Duodenal mucosa (tissue), 2 donors: ENCODE measurements around the gene CTBP2.
A peak's percentile ranks its signal among the peaks of the same experiment; 100 is the strongest.

ENCODE experiments used
- H3K27ac ChIP-seq: one replicate; pipeline ENCODE4 v1.7.0; 2013; ENCODE audit warnings: low read depth, low read length
- H3K27me3 ChIP-seq, 2 donors: one replicate each; pipeline ENCODE4 v1.7.0; 2013; ENCODE audit warnings: low read length in 2 of 2, control low read depth in 1 of 2; ENCODE audit not compliant: insufficient read depth in 2 of 2, control insufficient read depth in 1 of 2
- H3K36me3 ChIP-seq, 2 donors: one replicate each; pipeline ENCODE4 v1.7.0; 2013; ENCODE audit warnings: low read length in 2 of 2, control low read depth in 1 of 2; ENCODE audit not compliant: insufficient read depth in 2 of 2, control insufficient read depth in 1 of 2
- H3K4me1 ChIP-seq, 2 donors: one replicate each; pipeline ENCODE4 v1.7.0; 2013; ENCODE audit warnings: low read length in 2 of 2, control low read depth in 1 of 2; ENCODE audit not compliant: insufficient read depth in 2 of 2, control insufficient read depth in 1 of 2
- H3K4me3 ChIP-seq, 2 donors: one replicate each; pipeline ENCODE4 v1.7.0; 2013; ENCODE audit warnings: low read length in 2 of 2, low read depth in 1 of 2
- H3K9ac ChIP-seq, 2 donors: one replicate each; pipeline ENCODE4 v1.7.0; 2013; ENCODE audit warnings: low read length in 2 of 2, low read depth in 1 of 2
- H3K9me3 ChIP-seq, 2 donors: one replicate each; pipeline ENCODE4 v1.7.0; 2013; ENCODE audit warnings: low read length in 2 of 2, control low read depth in 1 of 2; ENCODE audit not compliant: control insufficient read depth in 1 of 2

Gene CTBP2

GRCh38 chr10:125134916-125135770, 25.2 kb downstream of the CTBP2 start:
- no peaks in the 10 kb centered on the region for H3K9me3 ChIP-seq
- H3K4me1 ChIP-seq: peaks cover 52 to 63% of the 10 kb centered on the region in 2 donors
- peaks cover 14 to 28% of the 10 kb centered on the region in 2 donors for H3K36me3 ChIP-seq
- peak overlapping the region in 1 of 2 donors; percentile 25 for H3K9ac ChIP-seq
- peak overlapping the region; percentile 24 for H3K27ac ChIP-seq
- no peak overlapping the region for H3K4me3 ChIP-seq
- H3K27me3 ChIP-seq: no peaks in the 10 kb centered on the region

GRCh38 chr10:125134483-125134848, 25.9 kb downstream of the CTBP2 start:
- Histone ChIP-seq H3K9me3 (no peaks in the 10 kb centered on the region), H3K9ac (no peak overlapping the region), H3K4me1 (peaks cover 52 to 66% of the 10 kb centered on the region in 2 donors), H3K27ac (peak overlapping the region; percentile 26), H3K27me3 (no peaks in the 10 kb centered on the region), H3K36me3 (peaks cover 16 to 28% of the 10 kb centered on the region in 2 donors), H3K4me3 (no peak overlapping the region)

- H3K4me1 ChIP-seq: peaks cover 52 to 70% of the 10 kb centered on the region in 2 donors
- no peaks in the 10 kb centered on the region for H3K27me3 ChIP-seq
- no peak overlapping the region for H3K9ac ChIP-seq
- H3K9me3 ChIP-seq: no peaks in the 10 kb centered on the region
- H3K4me3 ChIP-seq: no peak overlapping the region
- peaks cover 21 to 29% of the 10 kb centered on the region in 2 donors for H3K36me3 ChIP-seq
- peak overlapping the region; percentile 26 for H3K27ac ChIP-seq
These were observed 26.5 kb downstream of the CTBP2 start for GRCh38 chr10:125133696-125134482.

GRCh38 chr10:125132344-125132743, 28.0 kb downstream of the CTBP2 start:
- H3K36me3 ChIP-seq: peaks cover 22 to 41% of the 10 kb centered on the region in 2 donors
- no peaks in the 10 kb centered on the region for H3K27me3 ChIP-seq
- H3K4me3 ChIP-seq: no peak overlapping the region
- H3K27ac ChIP-seq: no peak overlapping the region
- no peaks in the 10 kb centered on the region for H3K9me3 ChIP-seq
- H3K4me1 ChIP-seq: peaks cover 48 to 65% of the 10 kb centered on the region in 2 donors
- H3K9ac ChIP-seq: no peak overlapping the region

GRCh38 chr10:125130916-125131315, 29.4 kb downstream of the CTBP2 start:
- peaks cover 34 to 50% of the 10 kb centered on the region in 2 donors for H3K4me1 ChIP-seq
- peaks cover 22 to 48% of the 10 kb centered on the region in 2 donors for H3K36me3 ChIP-seq

GRCh38 chr10:125130260-125130659, 30.1 kb downstream of the CTBP2 start:
- Histone ChIP-seq H3K4me1 (peaks cover 32 to 48% of the 10 kb centered on the region in 2 donors), H3K36me3 (peaks cover 22 to 54% of the 10 kb centered on the region in 2 donors)

More at GRCh38 chr10:125130916-125131315, 29.4 kb downstream of the CTBP2 start:
- H3K27me3 ChIP-seq: no peaks in the 10 kb centered on the region
- H3K4me3 ChIP-seq: no peak overlapping the region
- H3K9ac ChIP-seq: no peak overlapping the region
- no peak overlapping the region for H3K27ac ChIP-seq
- no peaks in the 10 kb centered on the region for H3K9me3 ChIP-seq

GRCh38 chr10:125129076-125129458, 31.3 kb downstream of the CTBP2 start:
- H3K9ac ChIP-seq: no peak overlapping the region
- no peak overlapping the region for H3K4me3 ChIP-seq
- peaks cover 22 to 54% of the 10 kb centered on the region in 2 donors for H3K36me3 ChIP-seq
- H3K4me1 ChIP-seq: peaks cover 27 to 45% of the 10 kb centered on the region in 2 donors
- no peaks in the 10 kb centered on the region for H3K27me3 ChIP-seq
- no peaks in the 10 kb centered on the region for H3K9me3 ChIP-seq
- no peak overlapping the region for H3K27ac ChIP-seq

More at GRCh38 chr10:125130260-125130659, 30.1 kb downstream of the CTBP2 start:
- Histone ChIP-seq H3K9me3 (no peaks in the 10 kb centered on the region), H3K9ac (no peak overlapping the region), H3K4me3 (no peak overlapping the region), H3K27me3 (no peaks in the 10 kb centered on the region), H3K27ac (no peak overlapping the region)

- Histone ChIP-seq H3K27ac (no peak overlapping the region), H3K4me3 (no peak overlapping the region), H3K4me1 (peaks cover 28 to 44% of the 10 kb centered on the region in 2 donors), H3K9me3 (no peaks in the 10 kb centered on the region), H3K27me3 (no peaks in the 10 kb centered on the region), H3K36me3 (peaks cover 22 to 52% of the 10 kb centered on the region in 2 donors), H3K9ac (no peak overlapping the region)
These were observed 31.8 kb downstream of the CTBP2 start for GRCh38 chr10:125128397-125129075.

GRCh38 chr10:125127986-125128385, 32.4 kb downstream of the CTBP2 start:
- no peak overlapping the region for H3K4me3 ChIP-seq
- no peaks in the 10 kb centered on the region for H3K9me3 ChIP-seq
- H3K4me1 ChIP-seq: peaks cover 31 to 44% of the 10 kb centered on the region in 2 donors
- H3K27ac ChIP-seq: no peak overlapping the region
- H3K36me3 ChIP-seq: peaks cover 19 to 47% of the 10 kb centered on the region in 2 donors
- no peaks in the 10 kb centered on the region for H3K27me3 ChIP-seq
- H3K9ac ChIP-seq: no peak overlapping the region
